IMR-90 (cell line): ENCODE measurements around the gene GATAD2A.

ENCODE experiments used
- CEBPB ChIP-seq: IDR thresholded peaks from 2 replicates; pipeline ENCODE4 v1.6.1; 2012; ENCODE audit warnings: low read depth, low read length, improper control_type of control experiment
- POLR2A ChIP-seq: IDR thresholded peaks from 2 replicates; pipeline ENCODE4 v1.6.1; 2012; ENCODE audit warnings: mild to moderate bottlenecking, low read depth, low read length
- RCOR1 ChIP-seq: IDR thresholded peaks from 2 replicates; pipeline ENCODE4 v1.6.1; 2012; ENCODE audit warnings: mild to moderate bottlenecking, low read length, improper control_type of control experiment; ENCODE audit not compliant: insufficient replicate concordance

DNA sequence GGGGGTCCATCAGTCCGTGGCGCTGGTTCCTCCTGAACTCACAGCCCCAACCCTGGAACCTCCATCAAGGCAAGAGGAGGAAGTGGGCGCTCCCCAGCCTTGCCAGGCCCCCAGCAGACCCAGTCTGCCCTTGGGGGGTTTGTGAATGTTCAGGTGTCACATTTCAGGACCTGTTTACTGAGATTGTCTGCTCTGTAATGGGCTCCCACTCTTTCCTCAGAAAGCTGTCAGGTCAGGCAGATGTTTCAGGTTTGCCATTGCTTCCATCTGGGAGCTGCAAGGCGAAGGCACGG is 80.5 kb downstream of the GATAD2A start:
- no peak for TF ChIP-seq POLR2A
- TF ChIP-seq CEBPB, result no peak
- TF ChIP-seq RCOR1, result no peak
